K562 (cell line): ENCODE results near the gene ANKRD31. TPM values are rescaled to one million over a fixed set of nuclear protein-coding genes. Genes with fewer than 3 reads are reported as not detected.

Source experiments
- ATAC-seq: fragments of 200-7000 bp; cut with Tn5 transposase; 3 replicates; pipeline ENCODE4 v1.9.1; 2020; ENCODE audit warnings: moderate library complexity
- BruUV-seq: library from RNA; stranded (reverse); fragments of 400-500 nt; replicated peaks from 2 replicates; lab custom pipeline; 2021; lab: Mats Ljungman, UMichigan
- CTCF ChIA-PET: fragments of 300-600 bp; formaldehyde crosslinking; extraction: SDS; loops from one replicate; lab custom pipeline; 2021; ENCODE audit warnings: low intra/inter-chr PET ratio; lab: Yijun Ruan, JAX
- POLR2A ChIA-PET: fragments of 300-600, 350-650 bp; sonication (Branson Sonifier 250); formaldehyde crosslinking; extraction: SDS; loops from one replicate; lab custom pipeline; 2021; ENCODE audit warnings: antibody characterized with exemption, inconsistent platforms; lab: Yijun Ruan, JAX
- DNase-seq, 4 experiments: peaks; one replicate each; pipeline versions ENCODE4 v3.0.0 to v3.0.0-alpha.2; 2011 to 2018; ENCODE audit warnings: low spot score in 3 of 4, mixed read lengths in 3 of 4; ENCODE audit errors: extremely low read depth in 1 of 4
- FAIRE-seq: peaks from 2 replicates; lab custom pipeline; 2011; peaks lifted over from hg19 to GRCh38; lab: Jason Lieb, UNC
- H2AFZ ChIP-seq: 2 replicates; pipeline ENCODE4 v1.6.0; 2011; ENCODE audit warnings: low read depth, low read length, control low read depth, inconsistent platforms
- H3K27ac ChIP-seq: fragments of 200-600 bp; 3 replicates; pipeline ENCODE4 v1.8.0; 2011; ENCODE audit warnings: low read depth, mild to moderate bottlenecking, control low read depth, inconsistent platforms, low read length, moderate library complexity, mixed read lengths; ENCODE audit errors: extremely low read depth
- H3K27me3 ChIP-seq, 2 experiments: fragments of 300-600 bp in 1 of 2; 2 replicates in 1 of 2; 3 replicates in 1 of 2; pipeline versions ENCODE4 v1.6.0 to v1.8.0; 2011; ENCODE audit warnings: inconsistent platforms in 2 of 2, low read length in 2 of 2, mild to moderate bottlenecking in 1 of 2, mixed read lengths in 1 of 2, moderate library complexity in 1 of 2; ENCODE audit not compliant: control insufficient read depth in 2 of 2, insufficient read depth in 2 of 2
- H3K36me3 ChIP-seq: fragments of 300-600 bp; 3 replicates; pipeline ENCODE4 v1.8.0; 2011; ENCODE audit warnings: mild to moderate bottlenecking, low read length, inconsistent platforms; ENCODE audit not compliant: control insufficient read depth, insufficient read depth
- H3K4me1 ChIP-seq, 2 experiments: fragments of 200-600 bp in 1 of 2; replicated peaks in 1 of 2; 2 replicates in 1 of 2; 3 replicates in 1 of 2; pipeline versions ENCODE4 v1.5.1 to v1.8.0; 2011; ENCODE audit warnings: inconsistent platforms in 2 of 2, low read length in 2 of 2, mild to moderate bottlenecking in 1 of 2, mixed read lengths in 1 of 2, moderate library complexity in 1 of 2; ENCODE audit not compliant: control insufficient read depth in 2 of 2, insufficient read depth in 2 of 2
- H3K4me2 ChIP-seq: 2 replicates; pipeline ENCODE4 v1.6.1; 2011; ENCODE audit warnings: low read length, control low read depth, inconsistent platforms, mixed read lengths; ENCODE audit not compliant: insufficient read depth
- H3K4me3 ChIP-seq: fragments of 200-600 bp; sonication (generic), shearing (Covaris generic); 2 replicates; pipeline ENCODE4 v1.5.1; 2016; ENCODE audit warnings: control low read depth, inconsistent platforms
- H3K79me2 ChIP-seq: fragments of 200-600 bp; 3 replicates; pipeline ENCODE4 v1.8.0; 2011; ENCODE audit warnings: low read length, inconsistent platforms; ENCODE audit not compliant: control insufficient read depth, insufficient read depth
- H3K9ac ChIP-seq, 2 experiments: 2 replicates each; pipeline versions ENCODE4 v1.6.0 to v1.6.1; 2011; ENCODE audit warnings: low read depth in 2 of 2, low read length in 2 of 2, control low read depth in 1 of 2, inconsistent platforms in 1 of 2, mild to moderate bottlenecking in 1 of 2, mixed read lengths in 1 of 2; ENCODE audit not compliant: insufficient read depth in 1 of 2
- H3K9me1 ChIP-seq: one replicate; pipeline ENCODE4 v1.6.0; 2011; ENCODE audit warnings: inconsistent platforms, mild to moderate bottlenecking, low read length, moderate library complexity; ENCODE audit not compliant: control insufficient read depth, insufficient read depth
- H3K9me3 ChIP-seq: replicated peaks from 2 replicates; pipeline ENCODE4 v1.5.1; 2011; ENCODE audit warnings: low read depth, low read length, inconsistent platforms; ENCODE audit not compliant: control insufficient read depth, insufficient read depth
- H4K20me1 ChIP-seq: replicated peaks from 2 replicates; pipeline ENCODE4 v1.6.1; 2011; ENCODE audit warnings: low read length, inconsistent platforms, mixed read lengths; ENCODE audit not compliant: control insufficient read depth, insufficient read depth
- MEF2D ChIP-seq: conservative IDR thresholded peaks from 2 replicates; pipeline ENCODE4 v1.6.1; 2016; ENCODE audit warnings: low read depth, missing genetic modification characterization, missing compliant biosample characterization
- ZNF23 ChIP-seq: fragments of 250-450 bp; sonication (Bioruptor Pico); IDR thresholded peaks from 2 replicates; pipeline ENCODE4 v1.4.0; 2020; ENCODE audit warnings: mild to moderate bottlenecking
- ZNF316 ChIP-seq: fragments of 450-650 bp; IDR thresholded peaks from 2 replicates; pipeline ENCODE4 v1.6.1; 2016
- ZNF347 ChIP-seq: fragments of 450-650 bp; formaldehyde crosslinking; IDR thresholded peaks from 2 replicates; pipeline ENCODE4 v1.4.0; 2020; ENCODE audit warnings: low read depth, mild to moderate bottlenecking, moderate library complexity
- ZZZ3 ChIP-seq: fragments of 450-650 bp; IDR thresholded peaks from 2 replicates; pipeline ENCODE4 v1.6.1; 2016; ENCODE audit warnings: antibody characterized with exemption, mild to moderate bottlenecking, moderate library complexity
- WGBS: fragments of 100-300 bp; shearing (Covaris generic); methylation state at CpG from one replicate; pipeline ENCODE4 v1.1.6; 2016; ENCODE audit warnings: low coverage, mixed read lengths; ENCODE audit not compliant: insufficient coverage; ENCODE audit errors: missing lambda C conversion rate; 5-methylcytosine and 5-hydroxymethylcytosine counted together
- in situ Hi-C: fragments of 300-500 bp; cut with MboI; formaldehyde crosslinking; loops from 4 replicates; pipeline ENCODE4 v1.15.0; 2018; ENCODE audit warnings: inconsistent platforms, mixed read lengths
- intact Hi-C: fragments of 100-400 bp; cut with micrococcal nuclease; formaldehyde crosslinking; loops from 2 replicates; pipeline ENCODE4 v1.14.2; 2022
- polyA plus RNA-seq, 8 experiments: library from polyadenylated mRNA; depleted of rRNA in 4 of 8; stranded (reverse) in 5 of 8; unstranded in 3 of 8; fragments of >200 nt; fragmentation: Nextera tagmentation in 2 of 8; fragmentation: Illumina TruSeq in 1 of 8; extraction: Ambion mirVana in 2 of 8; extraction: Trizol in 1 of 8; gene quantifications; 2 replicates each; pipeline versions ENCODE4 v1.2.1 to v1.2.3, GENCODE V29; 2011 to 2014; ENCODE audit warnings: inconsistent platforms in 1 of 8, missing spikeins in 1 of 8
- total RNA-seq, 7 experiments: library from RNA; depleted of rRNA in 6 of 7; stranded (reverse); fragments of >200 nt in 6 of 7; fragmentation: Illumina TruSeq in 2 of 7; extraction: Trizol in 2 of 7; gene quantifications; 2 replicates each; pipeline versions ENCODE4 v1.2.1 to v1.2.3, GENCODE V29; 2011 to 2021; ENCODE audit warnings: low replicate concordance in 1 of 7
- TF ChIP-seq, protein P1 (sequence below): sonication (generic); formaldehyde crosslinking; IDR thresholded peaks from 2 replicates; pipeline ENCODE4 v1.8.1; 2023; ENCODE audit warnings: missing genetic modification reagents, mild to moderate bottlenecking, borderline replicate concordance
- TF ChIP-seq, protein P2 (sequence below): fragments of 450-650 bp; IDR thresholded peaks from 2 replicates; pipeline ENCODE4 v1.6.1; 2016; ENCODE audit warnings: mild to moderate bottlenecking, moderate library complexity

The ANKRD31 gene
- total and polyA plus RNA-seq, 9 of the 15 experiments (the other 6 are each of a cell fraction or from before 2014, with no cell fraction given) = under 0.01 to 0.11 (median 0.05) TPM; not detected in 1

DNA sequence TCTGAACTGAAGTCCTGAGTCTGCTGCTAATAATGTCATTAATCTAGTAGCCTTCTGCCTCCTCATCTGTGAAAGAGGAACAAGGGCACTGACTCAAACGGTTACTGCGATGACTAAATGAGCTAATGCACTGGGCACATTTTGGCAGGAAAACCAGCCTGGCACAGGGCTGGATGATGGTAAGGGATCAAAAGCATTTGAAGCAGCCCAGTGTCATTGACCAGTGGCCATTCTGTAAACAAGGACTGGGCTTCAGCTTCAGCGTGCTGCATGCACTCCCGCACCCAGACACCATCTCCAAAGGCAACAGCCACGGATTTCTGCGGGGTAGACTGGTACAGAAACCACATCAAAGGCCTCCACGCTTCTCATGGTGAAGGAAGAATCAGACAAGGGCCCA is 192.3 kb downstream of the ANKRD31 start:
- no peak for FAIRE-seq
- Histone ChIP-seq H3K36me3 (no peaks in the 10 kb centered on the region), H3K9me3 (no peaks in the 10 kb centered on the region), H3K27ac (no peak overlapping the region), H3K9me1 (no peaks in the 10 kb centered on the region), H2AFZ (no peak overlapping the region), H4K20me1 (no peaks in the 10 kb centered on the region), H3K4me3 (no peak overlapping the region), H3K4me1 (no peaks in the 10 kb centered on the region), H3K4me2 (no peak overlapping the region), H3K27me3 (peaks cover 3 to 12% of the 10 kb centered on the region in 2 experiments; a peak in 3 of 5 replicates), H3K9ac (no peak overlapping the region), H3K79me2 (no peaks in the 10 kb centered on the region)
- ChIA-PET POLR2A (no interaction called here), CTCF (no interaction called here)
- intact Hi-C loops = no loop called here
- ATAC-seq = no peak
- no TSS peak for BruUV-seq
- DNase-seq = no peak
- 0% methylated on average over 7 of the region's 7 CpGs for WGBS
- in situ Hi-C loops = no loop called here
- no peak for TF ChIP-seq ZNF316
- no peak for TF ChIP-seq ZZZ3
- TF ChIP-seq, protein P1, sequence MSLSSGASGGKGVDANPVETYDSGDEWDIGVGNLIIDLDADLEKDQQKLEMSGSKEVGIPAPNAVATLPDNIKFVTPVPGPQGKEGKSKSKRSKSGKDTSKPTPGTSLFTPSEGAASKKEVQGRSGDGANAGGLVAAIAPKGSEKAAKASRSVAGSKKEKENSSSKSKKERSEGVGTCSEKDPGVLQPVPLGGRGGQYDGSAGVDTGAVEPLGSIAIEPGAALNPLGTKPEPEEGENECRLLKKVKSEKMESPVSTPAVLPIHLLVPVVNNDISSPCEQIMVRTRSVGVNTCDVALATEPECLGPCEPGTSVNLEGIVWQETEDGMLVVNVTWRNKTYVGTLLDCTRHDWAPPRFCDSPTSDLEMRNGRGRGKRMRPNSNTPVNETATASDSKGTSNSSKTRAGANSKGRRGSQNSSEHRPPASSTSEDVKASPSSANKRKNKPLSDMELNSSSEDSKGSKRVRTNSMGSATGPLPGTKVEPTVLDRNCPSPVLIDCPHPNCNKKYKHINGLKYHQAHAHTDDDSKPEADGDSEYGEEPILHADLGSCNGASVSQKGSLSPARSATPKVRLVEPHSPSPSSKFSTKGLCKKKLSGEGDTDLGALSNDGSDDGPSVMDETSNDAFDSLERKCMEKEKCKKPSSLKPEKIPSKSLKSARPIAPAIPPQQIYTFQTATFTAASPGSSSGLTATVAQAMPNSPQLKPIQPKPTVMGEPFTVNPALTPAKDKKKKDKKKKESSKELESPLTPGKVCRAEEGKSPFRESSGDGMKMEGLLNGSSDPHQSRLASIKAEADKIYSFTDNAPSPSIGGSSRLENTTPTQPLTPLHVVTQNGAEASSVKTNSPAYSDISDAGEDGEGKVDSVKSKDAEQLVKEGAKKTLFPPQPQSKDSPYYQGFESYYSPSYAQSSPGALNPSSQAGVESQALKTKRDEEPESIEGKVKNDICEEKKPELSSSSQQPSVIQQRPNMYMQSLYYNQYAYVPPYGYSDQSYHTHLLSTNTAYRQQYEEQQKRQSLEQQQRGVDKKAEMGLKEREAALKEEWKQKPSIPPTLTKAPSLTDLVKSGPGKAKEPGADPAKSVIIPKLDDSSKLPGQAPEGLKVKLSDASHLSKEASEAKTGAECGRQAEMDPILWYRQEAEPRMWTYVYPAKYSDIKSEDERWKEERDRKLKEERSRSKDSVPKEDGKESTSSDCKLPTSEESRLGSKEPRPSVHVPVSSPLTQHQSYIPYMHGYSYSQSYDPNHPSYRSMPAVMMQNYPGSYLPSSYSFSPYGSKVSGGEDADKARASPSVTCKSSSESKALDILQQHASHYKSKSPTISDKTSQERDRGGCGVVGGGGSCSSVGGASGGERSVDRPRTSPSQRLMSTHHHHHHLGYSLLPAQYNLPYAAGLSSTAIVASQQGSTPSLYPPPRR (CRISPR knock-in tag) = no peak
- TF ChIP-seq, protein P2, sequence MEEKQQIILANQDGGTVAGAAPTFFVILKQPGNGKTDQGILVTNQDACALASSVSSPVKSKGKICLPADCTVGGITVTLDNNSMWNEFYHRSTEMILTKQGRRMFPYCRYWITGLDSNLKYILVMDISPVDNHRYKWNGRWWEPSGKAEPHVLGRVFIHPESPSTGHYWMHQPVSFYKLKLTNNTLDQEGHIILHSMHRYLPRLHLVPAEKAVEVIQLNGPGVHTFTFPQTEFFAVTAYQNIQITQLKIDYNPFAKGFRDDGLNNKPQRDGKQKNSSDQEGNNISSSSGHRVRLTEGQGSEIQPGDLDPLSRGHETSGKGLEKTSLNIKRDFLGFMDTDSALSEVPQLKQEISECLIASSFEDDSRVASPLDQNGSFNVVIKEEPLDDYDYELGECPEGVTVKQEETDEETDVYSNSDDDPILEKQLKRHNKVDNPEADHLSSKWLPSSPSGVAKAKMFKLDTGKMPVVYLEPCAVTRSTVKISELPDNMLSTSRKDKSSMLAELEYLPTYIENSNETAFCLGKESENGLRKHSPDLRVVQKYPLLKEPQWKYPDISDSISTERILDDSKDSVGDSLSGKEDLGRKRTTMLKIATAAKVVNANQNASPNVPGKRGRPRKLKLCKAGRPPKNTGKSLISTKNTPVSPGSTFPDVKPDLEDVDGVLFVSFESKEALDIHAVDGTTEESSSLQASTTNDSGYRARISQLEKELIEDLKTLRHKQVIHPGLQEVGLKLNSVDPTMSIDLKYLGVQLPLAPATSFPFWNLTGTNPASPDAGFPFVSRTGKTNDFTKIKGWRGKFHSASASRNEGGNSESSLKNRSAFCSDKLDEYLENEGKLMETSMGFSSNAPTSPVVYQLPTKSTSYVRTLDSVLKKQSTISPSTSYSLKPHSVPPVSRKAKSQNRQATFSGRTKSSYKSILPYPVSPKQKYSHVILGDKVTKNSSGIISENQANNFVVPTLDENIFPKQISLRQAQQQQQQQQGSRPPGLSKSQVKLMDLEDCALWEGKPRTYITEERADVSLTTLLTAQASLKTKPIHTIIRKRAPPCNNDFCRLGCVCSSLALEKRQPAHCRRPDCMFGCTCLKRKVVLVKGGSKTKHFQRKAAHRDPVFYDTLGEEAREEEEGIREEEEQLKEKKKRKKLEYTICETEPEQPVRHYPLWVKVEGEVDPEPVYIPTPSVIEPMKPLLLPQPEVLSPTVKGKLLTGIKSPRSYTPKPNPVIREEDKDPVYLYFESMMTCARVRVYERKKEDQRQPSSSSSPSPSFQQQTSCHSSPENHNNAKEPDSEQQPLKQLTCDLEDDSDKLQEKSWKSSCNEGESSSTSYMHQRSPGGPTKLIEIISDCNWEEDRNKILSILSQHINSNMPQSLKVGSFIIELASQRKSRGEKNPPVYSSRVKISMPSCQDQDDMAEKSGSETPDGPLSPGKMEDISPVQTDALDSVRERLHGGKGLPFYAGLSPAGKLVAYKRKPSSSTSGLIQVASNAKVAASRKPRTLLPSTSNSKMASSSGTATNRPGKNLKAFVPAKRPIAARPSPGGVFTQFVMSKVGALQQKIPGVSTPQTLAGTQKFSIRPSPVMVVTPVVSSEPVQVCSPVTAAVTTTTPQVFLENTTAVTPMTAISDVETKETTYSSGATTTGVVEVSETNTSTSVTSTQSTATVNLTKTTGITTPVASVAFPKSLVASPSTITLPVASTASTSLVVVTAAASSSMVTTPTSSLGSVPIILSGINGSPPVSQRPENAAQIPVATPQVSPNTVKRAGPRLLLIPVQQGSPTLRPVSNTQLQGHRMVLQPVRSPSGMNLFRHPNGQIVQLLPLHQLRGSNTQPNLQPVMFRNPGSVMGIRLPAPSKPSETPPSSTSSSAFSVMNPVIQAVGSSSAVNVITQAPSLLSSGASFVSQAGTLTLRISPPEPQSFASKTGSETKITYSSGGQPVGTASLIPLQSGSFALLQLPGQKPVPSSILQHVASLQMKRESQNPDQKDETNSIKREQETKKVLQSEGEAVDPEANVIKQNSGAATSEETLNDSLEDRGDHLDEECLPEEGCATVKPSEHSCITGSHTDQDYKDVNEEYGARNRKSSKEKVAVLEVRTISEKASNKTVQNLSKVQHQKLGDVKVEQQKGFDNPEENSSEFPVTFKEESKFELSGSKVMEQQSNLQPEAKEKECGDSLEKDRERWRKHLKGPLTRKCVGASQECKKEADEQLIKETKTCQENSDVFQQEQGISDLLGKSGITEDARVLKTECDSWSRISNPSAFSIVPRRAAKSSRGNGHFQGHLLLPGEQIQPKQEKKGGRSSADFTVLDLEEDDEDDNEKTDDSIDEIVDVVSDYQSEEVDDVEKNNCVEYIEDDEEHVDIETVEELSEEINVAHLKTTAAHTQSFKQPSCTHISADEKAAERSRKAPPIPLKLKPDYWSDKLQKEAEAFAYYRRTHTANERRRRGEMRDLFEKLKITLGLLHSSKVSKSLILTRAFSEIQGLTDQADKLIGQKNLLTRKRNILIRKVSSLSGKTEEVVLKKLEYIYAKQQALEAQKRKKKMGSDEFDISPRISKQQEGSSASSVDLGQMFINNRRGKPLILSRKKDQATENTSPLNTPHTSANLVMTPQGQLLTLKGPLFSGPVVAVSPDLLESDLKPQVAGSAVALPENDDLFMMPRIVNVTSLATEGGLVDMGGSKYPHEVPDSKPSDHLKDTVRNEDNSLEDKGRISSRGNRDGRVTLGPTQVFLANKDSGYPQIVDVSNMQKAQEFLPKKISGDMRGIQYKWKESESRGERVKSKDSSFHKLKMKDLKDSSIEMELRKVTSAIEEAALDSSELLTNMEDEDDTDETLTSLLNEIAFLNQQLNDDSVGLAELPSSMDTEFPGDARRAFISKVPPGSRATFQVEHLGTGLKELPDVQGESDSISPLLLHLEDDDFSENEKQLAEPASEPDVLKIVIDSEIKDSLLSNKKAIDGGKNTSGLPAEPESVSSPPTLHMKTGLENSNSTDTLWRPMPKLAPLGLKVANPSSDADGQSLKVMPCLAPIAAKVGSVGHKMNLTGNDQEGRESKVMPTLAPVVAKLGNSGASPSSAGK = no peak
- no peak for TF ChIP-seq MEF2D (tag)
- TF ChIP-seq ZNF347 (CRISPR knock-in tag) = no peak
- no peak for TF ChIP-seq ZNF23 (CRISPR knock-in tag)
